OCI-LY1 (cell line): ENCODE data around the gene TRIM5.
"Not testable (repeated sequence)": the region's sequence is repeated elsewhere in the genome, so short reads cannot be mapped to it uniquely, and the experiment has no call there.

Experiments used
- H2AFZ ChIP-seq: fragments of 200-600 bp; sonication (generic), shearing (Covaris generic); 2 replicates; pipeline ENCODE4 v1.6.0; 2014; ENCODE audit warnings: antibody characterized with exemption, mild to moderate bottlenecking, low read length
- H3F3A ChIP-seq: fragments of 200-600 bp; sonication (generic), shearing (Covaris generic); 2 replicates; pipeline ENCODE4 v1.6.0; 2014; ENCODE audit warnings: mild to moderate bottlenecking, antibody characterized with exemption, low read length, moderate library complexity; ENCODE audit not compliant: insufficient read depth
- H3K27ac ChIP-seq: fragments of 200-600 bp; sonication (generic); 2 replicates; pipeline ENCODE4 v1.5.1; 2014; ENCODE audit warnings: low read length, mixed run types, mild to moderate bottlenecking, low read depth; ENCODE audit not compliant: poor library complexity, severe bottlenecking
- H3K27me3 ChIP-seq: fragments of 200-600 bp; sonication (generic); 2 replicates; pipeline ENCODE4 v1.6.0; 2014; ENCODE audit warnings: antibody characterized with exemption, mild to moderate bottlenecking, low read length, moderate library complexity; ENCODE audit not compliant: insufficient read depth
- H3K36me3 ChIP-seq: fragments of 200-600 bp; sonication (generic); 2 replicates; pipeline ENCODE4 v1.6.1; 2014; ENCODE audit warnings: mild to moderate bottlenecking, antibody characterized with exemption, low read length, moderate library complexity, mixed read lengths; ENCODE audit not compliant: insufficient read depth
- H3K4me1 ChIP-seq: fragments of 200-600 bp; sonication (generic); 2 replicates; pipeline ENCODE4 v1.5.1; 2014; ENCODE audit warnings: mild to moderate bottlenecking, low read length, moderate library complexity; ENCODE audit not compliant: insufficient read depth, severe bottlenecking
- H3K4me2 ChIP-seq: fragments of 200-600 bp; sonication (generic), shearing (Covaris generic); 2 replicates; pipeline ENCODE4 v1.6.1; 2014; ENCODE audit warnings: low read length
- H3K4me3 ChIP-seq: fragments of 200-600 bp; sonication (generic); 2 replicates; pipeline ENCODE4 v1.5.1; 2014; ENCODE audit warnings: low read length, low read depth, mild to moderate bottlenecking, mixed read lengths; ENCODE audit not compliant: poor library complexity, severe bottlenecking
- H3K79me2 ChIP-seq: fragments of 200-600 bp; shearing (Covaris generic); 2 replicates; pipeline ENCODE4 v1.6.1; 2016; ENCODE audit warnings: mixed run types, low read length, mixed read lengths; ENCODE audit not compliant: insufficient read depth
- H3K9ac ChIP-seq: fragments of 200-600 bp; sonication (generic), shearing (Covaris generic); 2 replicates; pipeline ENCODE4 v1.6.1; 2014; ENCODE audit warnings: mild to moderate bottlenecking, low read length, mixed read lengths
- H3K9me2 ChIP-seq: fragments of 200-600 bp; sonication (generic), shearing (Covaris generic); 2 replicates; pipeline ENCODE4 v1.6.1; 2014; ENCODE audit warnings: low read depth, mild to moderate bottlenecking, low read length, mixed read lengths
- H3K9me3 ChIP-seq: fragments of 200-600 bp; shearing (Covaris generic); 2 replicates; pipeline ENCODE4 v1.6.1; 2014; ENCODE audit warnings: low read length, mixed read lengths
- H4K20me1 ChIP-seq: fragments of 200-600 bp; sonication (generic), shearing (Covaris generic); 2 replicates; pipeline ENCODE4 v1.6.0; 2016; ENCODE audit warnings: mild to moderate bottlenecking, low read length; ENCODE audit not compliant: insufficient read depth
- CTCF ChIP-seq: fragments of 200-600 bp; sonication (generic), shearing (Covaris generic); IDR thresholded peaks from 2 replicates; pipeline ENCODE4 v1.5.1; 2017; ENCODE audit warnings: mild to moderate bottlenecking, antibody characterized with exemption, low read length, moderate library complexity, mixed read lengths
- EZH2 ChIP-seq: fragments of 200-600 bp; sonication (generic), shearing (Covaris generic); IDR thresholded peaks from 2 replicates; pipeline ENCODE4 v1.8.0; 2017; ENCODE audit warnings: borderline replicate concordance, mixed run types, mild to moderate bottlenecking, antibody characterized with exemption, low read length, moderate library complexity, mixed read lengths

Gene TRIM5

GRCh38 chr11:5722622-5723021 is 37.7 kb upstream of the TRIM5 start:
- no peaks in the 10 kb centered on the region for H3K79me2 ChIP-seq
- no peak overlapping the region for H3K4me2 ChIP-seq
- no peaks in the 10 kb centered on the region for H3K36me3 ChIP-seq
- H4K20me1 ChIP-seq = no peaks in the 10 kb centered on the region
- H2AFZ ChIP-seq = no peak overlapping the region
- TF ChIP-seq EZH2 = no peak
- TF ChIP-seq CTCF = no peak
- no peak overlapping the region for H3K4me3 ChIP-seq
- H3K4me1 ChIP-seq = no peaks in the 10 kb centered on the region
- H3K27ac ChIP-seq = no peak overlapping the region
- no peaks in the 10 kb centered on the region for H3K9me3 ChIP-seq
- no peaks in the 10 kb centered on the region for H3F3A ChIP-seq
- no peaks in the 10 kb centered on the region for H3K9me2 ChIP-seq
- H3K9ac ChIP-seq = no peak overlapping the region
- H3K27me3 ChIP-seq = no peaks in the 10 kb centered on the region

GRCh38 chr11:5719703-5720495 is 35.0 kb upstream of the TRIM5 start:
- no peak overlapping the region for H3K4me2 ChIP-seq
- H3K36me3 ChIP-seq = no peaks in the 10 kb centered on the region
- no peak overlapping the region for H3K9ac ChIP-seq
- H4K20me1 ChIP-seq = no peaks in the 10 kb centered on the region
- no peaks in the 10 kb centered on the region for H3K9me3 ChIP-seq
- H3K27ac ChIP-seq = no peak overlapping the region
- H3K79me2 ChIP-seq = no peaks in the 10 kb centered on the region
- H2AFZ ChIP-seq = no peak overlapping the region
- H3K4me3 ChIP-seq = no peak overlapping the region
- H3K9me2 ChIP-seq = no peaks in the 10 kb centered on the region
- no peaks in the 10 kb centered on the region for H3K4me1 ChIP-seq
- no peaks in the 10 kb centered on the region for H3K27me3 ChIP-seq
- TF ChIP-seq EZH2 (no peak), CTCF (no peak)
- H3F3A ChIP-seq = no peaks in the 10 kb centered on the region

- H3K4me1 ChIP-seq, H3K27ac ChIP-seq, H3K27me3 ChIP-seq: not testable (repeated sequence)
These were observed 31.6 kb upstream of the TRIM5 start for GRCh38 chr11:5716518-5716917.

GRCh38 chr11:5713695-5714094 is 28.8 kb upstream of the TRIM5 start:
- Histone ChIP-seq H4K20me1 (no peaks in the 10 kb centered on the region), H3K79me2 (no peaks in the 10 kb centered on the region), H3K9me3 (no peaks in the 10 kb centered on the region), H3K4me1 (no peaks in the 10 kb centered on the region), H3K27me3 (no peaks in the 10 kb centered on the region), H3F3A (no peaks in the 10 kb centered on the region), H3K4me2 (no peak overlapping the region), H3K36me3 (peaks cover 8% of the 10 kb centered on the region; the same call in 1 of the 2 replicates), H3K9ac (no peak overlapping the region), H3K27ac (no peak overlapping the region), H2AFZ (no peak overlapping the region), H3K9me2 (no peaks in the 10 kb centered on the region), H3K4me3 (no peak overlapping the region)
- TF ChIP-seq EZH2 (no peak), CTCF (no peak)

More at GRCh38 chr11:5716518-5716917, 31.6 kb upstream of the TRIM5 start:
- H4K20me1 ChIP-seq, H3K9me3 ChIP-seq, H3F3A ChIP-seq, H3K4me2 ChIP-seq, H3K79me2 ChIP-seq, H2AFZ ChIP-seq, H3K9ac ChIP-seq, H3K36me3 ChIP-seq, H3K9me2 ChIP-seq, H3K4me3 ChIP-seq: not testable (repeated sequence)
